ENCODE measurements around the gene INO80. TPM values are rescaled to one million over a fixed set of nuclear protein-coding genes. Genes with fewer than 3 reads are reported as not detected.

INO80 gene
- total RNA-seq, 1 experiment from 2014 or later: 27.3 TPM

- intact Hi-C loops (cut with micrococcal nuclease; ENCODE audit: unreplicated experiment): no loop called here
- Histone ChIP-seq H3K4me3 (ENCODE audit: low read depth, low read length, poor library complexity, severe bottlenecking) (no peak overlapping the region), H3K27ac (ENCODE audit: low read depth, low read length, poor library complexity, severe bottlenecking) (no peak overlapping the region), H3K4me1 (ENCODE audit: insufficient read depth, low read length, poor library complexity, severe bottlenecking) (no peaks in the 10 kb centered on the region), H3K9me3 (ENCODE audit: low read depth, low read length, poor library complexity, severe bottlenecking) (no peaks in the 10 kb centered on the region), H3K27me3 (replicated peaks; ENCODE audit: insufficient read depth, low read depth, low read length, poor library complexity) (no peaks in the 10 kb centered on the region), H3K36me3 (ENCODE audit: insufficient read depth, low read length, poor library complexity, severe bottlenecking) (no peaks in the 10 kb centered on the region)
- DNase-seq (ENCODE audit: low spot score): no peak
- no TSS peak for BruUV-seq (replicated peaks)
- CTCF ChIA-PET: no interaction called here
- POLR2A ChIA-PET (ENCODE audit: low non-redundant PET): no interaction called here
- TF ChIP-seq EZH2 (IDR thresholded peaks at IDR 0.05; ENCODE audit: borderline replicate concordance, low read depth, low read length, poor library complexity, severe bottlenecking) (no peak), CTCF (conservative IDR thresholded peaks at IDR 0.05; ENCODE audit: low read depth, low read length) (no peak)
These were observed 8.0 kb upstream of the INO80 start for GRCh38 chr15:41124058-41124457.

- no TSS peak for BruUV-seq (replicated peaks)
- Histone ChIP-seq H3K27me3 (replicated peaks; ENCODE audit: insufficient read depth, low read depth, low read length, poor library complexity) (no peaks in the 10 kb centered on the region), H3K27ac (ENCODE audit: low read depth, low read length, poor library complexity, severe bottlenecking) (no peak overlapping the region), H3K4me1 (ENCODE audit: insufficient read depth, low read length, poor library complexity, severe bottlenecking) (no peaks in the 10 kb centered on the region), H3K9me3 (ENCODE audit: low read depth, low read length, poor library complexity, severe bottlenecking) (no peaks in the 10 kb centered on the region), H3K36me3 (ENCODE audit: insufficient read depth, low read length, poor library complexity, severe bottlenecking) (no peaks in the 10 kb centered on the region), H3K4me3 (ENCODE audit: low read depth, low read length, poor library complexity, severe bottlenecking) (no peak overlapping the region)
- CTCF ChIA-PET: no interaction called here
- POLR2A ChIA-PET (ENCODE audit: low non-redundant PET): no interaction called here
- TF ChIP-seq CTCF (conservative IDR thresholded peaks at IDR 0.05; ENCODE audit: low read depth, low read length) (no peak), EZH2 (IDR thresholded peaks at IDR 0.05; ENCODE audit: borderline replicate concordance, low read depth, low read length, poor library complexity, severe bottlenecking) (no peak)
- intact Hi-C loops (cut with micrococcal nuclease; ENCODE audit: unreplicated experiment): no loop called here
- no peak for DNase-seq (ENCODE audit: low spot score)
These were observed 6.8 kb upstream of the INO80 start for GRCh38 chr15:41122849-41123248.

GRCh38 chr15:41121951-41122350, 5.9 kb upstream of the INO80 start:
- no peaks in the 10 kb centered on the region for H3K27me3 ChIP-seq (replicated peaks; ENCODE audit: insufficient read depth, low read depth, low read length, poor library complexity)
- BruUV-seq (replicated peaks): no TSS peak
- ChIA-PET CTCF (no interaction called here), POLR2A (ENCODE audit: low non-redundant PET) (no interaction called here)
- no peaks in the 10 kb centered on the region for H3K9me3 ChIP-seq (ENCODE audit: low read depth, low read length, poor library complexity, severe bottlenecking)
- TF ChIP-seq CTCF (conservative IDR thresholded peaks at IDR 0.05; ENCODE audit: low read depth, low read length): no peak
- no peak for TF ChIP-seq EZH2 (IDR thresholded peaks at IDR 0.05; ENCODE audit: borderline replicate concordance, low read depth, low read length, poor library complexity, severe bottlenecking)
- H3K4me3 ChIP-seq (ENCODE audit: low read depth, low read length, poor library complexity, severe bottlenecking): no peak overlapping the region
- no peak overlapping the region for H3K27ac ChIP-seq (ENCODE audit: low read depth, low read length, poor library complexity, severe bottlenecking)
- DNase-seq (ENCODE audit: low spot score): no peak
- peaks cover 3% of the 10 kb centered on the region for H3K4me1 ChIP-seq (ENCODE audit: insufficient read depth, low read length, poor library complexity, severe bottlenecking)
- no peaks in the 10 kb centered on the region for H3K36me3 ChIP-seq (ENCODE audit: insufficient read depth, low read length, poor library complexity, severe bottlenecking)
- intact Hi-C loops (cut with micrococcal nuclease; ENCODE audit: unreplicated experiment): no loop called here

All from A673 (cell line).